ENCODE measurements around the gene PHF12. TPM values are rescaled to one million over a fixed set of nuclear protein-coding genes. Genes with fewer than 3 reads are reported as not detected.

The PHF12 gene
- 23.2 TPM for total RNA-seq

GRCh38 chr17:28951428-28951990 is at the start of gene PHF12:
PHF12 (minus strand) TSS chr17:28951518; CDS start chr17:28950960, 558 bp downstream.
- DNase-seq = peak; percentile 100

- DNase-seq = no peak
Observed at GRCh38 chr17:29000973-29001372, 49.7 kb upstream of the PHF12 start.

GRCh38 chr17:28999206-28999605 is 47.9 kb upstream of the PHF12 start:
- DNase-seq = no peak

- no peak for DNase-seq
Observed at GRCh38 chr17:28997806-28998205, 46.5 kb upstream of the PHF12 start.

- no peak for DNase-seq
Observed at GRCh38 chr17:28996554-28997096, 45.3 kb upstream of the PHF12 start.

GRCh38 chr17:28993645-28994426 is 42.5 kb upstream of the PHF12 start:
- no peak for DNase-seq

- no peak for DNase-seq
Observed at GRCh38 chr17:28992625-28993600, 41.6 kb upstream of the PHF12 start.

GRCh38 chr17:28992185-28992584 is 40.9 kb upstream of the PHF12 start:
- DNase-seq = no peak

GRCh38 chr17:28991779-28992178 is 40.5 kb upstream of the PHF12 start:
- DNase-seq = no peak

- no peak for DNase-seq
Observed at GRCh38 chr17:28989028-28989427, 37.7 kb upstream of the PHF12 start.

- DNase-seq = no peak
Observed at GRCh38 chr17:28988475-28988874, 37.2 kb upstream of the PHF12 start.

GRCh38 chr17:28986714-28987655 is 35.7 kb upstream of the PHF12 start:
- DNase-seq = no peak

- peak; percentile 54 for DNase-seq
Observed at GRCh38 chr17:28985950-28986713, 34.8 kb upstream of the PHF12 start.

GRCh38 chr17:28983286-28984230 is 32.2 kb upstream of the PHF12 start:
- peak; percentile 59 for DNase-seq

- DNase-seq = no peak
Observed at GRCh38 chr17:28982131-28982793, 30.9 kb upstream of the PHF12 start.

GRCh38 chr17:28978356-28978964 is 27.1 kb upstream of the PHF12 start:
- no peak for DNase-seq

GRCh38 chr17:28977659-28978355 is 26.5 kb upstream of the PHF12 start:
- no peak for DNase-seq

GRCh38 chr17:28975646-28976045 is 24.3 kb upstream of the PHF12 start:
- peak; percentile 69 for DNase-seq
